ENCODE data around the gene OSBPL3. TPM values are rescaled to one million over a fixed set of nuclear protein-coding genes. Genes with fewer than 3 reads are reported as not detected.

Gene OSBPL3
- polyA plus RNA-seq, 1 of the 3 experiments (the other 2 are of a cell fraction): 23.2 TPM

DNA sequence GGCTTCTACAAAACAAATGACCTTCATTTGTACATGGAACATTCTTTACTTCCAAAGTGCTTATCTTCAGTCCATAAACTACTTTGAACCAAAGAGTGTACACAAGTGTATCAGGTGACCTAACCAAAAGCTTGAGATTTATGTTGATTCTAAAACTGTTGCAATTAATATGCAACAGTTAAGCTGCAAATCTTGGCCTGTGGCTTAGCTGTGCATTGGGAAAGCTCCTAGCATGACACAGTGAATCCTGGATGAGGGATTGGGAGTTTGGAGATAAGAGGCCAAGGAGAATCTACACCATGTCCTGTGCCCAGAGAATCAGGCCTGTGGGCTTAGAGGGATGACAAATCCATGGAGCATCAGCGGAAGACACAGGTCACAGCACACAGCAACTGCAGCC is 117.5 kb downstream of the OSBPL3 start:
- ChIA-PET POLR2A (no interaction called here), CTCF (interaction anchor here (1.1 to 1.4 kb wide), 2 partner anchors 36 to 50 kb away, joined by 3 read pairs; no protein-coding TSS in a partner anchor)
- Histone ChIP-seq H3K79me2 (ENCODE audit: insufficient read depth) (no peaks in the 10 kb centered on the region), H3K27me3 (ENCODE audit: insufficient read depth) (no peaks in the 10 kb centered on the region), H3K27ac (ENCODE audit: low read depth in 2 of 2, low read length in 1 of 2) (no peak overlapping the region), H3K36me3 (replicated peaks in 1 of 2; ENCODE audit: control insufficient read depth in 1 of 2, insufficient read depth in 2 of 2, low read length in 1 of 2) (peaks cover 63 to 71% of the 10 kb centered on the region in 2 experiments), H3F3A (replicated peaks; ENCODE audit: insufficient read depth) (no peaks in the 10 kb centered on the region), H3K4me3 (ENCODE audit: low read depth in 2 of 2, low read length in 1 of 2) (no peak overlapping the region), H3K4me2 (no peak overlapping the region), H3K9me2 (no peaks in the 10 kb centered on the region), H3K4me1 (ENCODE audit: control insufficient read depth in 1 of 2, insufficient read depth in 2 of 2, low read depth in 1 of 2, low read length in 1 of 2) (no peaks in the 10 kb centered on the region; a peak in 1 of 4 replicates), H3K9me3 (no peaks in the 10 kb centered on the region), H2AFZ (ENCODE audit: low read depth) (no peak overlapping the region), H4K20me1 (ENCODE audit: insufficient read depth) (no peaks in the 10 kb centered on the region), H3K9ac (no peak overlapping the region)
- DNase-seq: no peak
- 100% methylated on average over 1 of the region's 1 CpG for WGBS (ENCODE audit: low lambda C conversion rate)
- no peak for TF ChIP-seq RFX5 (IDR thresholded peaks at IDR 0.05; ENCODE audit: low read length)
- no peak for TF ChIP-seq RAD21 (IDR thresholded peaks at IDR 0.05; ENCODE audit: low read length)
- TF ChIP-seq JUND (IDR thresholded peaks at IDR 0.05): no peak
- TF ChIP-seq, protein P1, sequence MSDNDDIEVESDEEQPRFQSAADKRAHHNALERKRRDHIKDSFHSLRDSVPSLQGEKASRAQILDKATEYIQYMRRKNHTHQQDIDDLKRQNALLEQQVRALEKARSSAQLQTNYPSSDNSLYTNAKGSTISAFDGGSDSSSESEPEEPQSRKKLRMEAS (IDR thresholded peaks at IDR 0.05; ENCODE audit: low read depth): no peak
- TF ChIP-seq TEAD4 (IDR thresholded peaks at IDR 0.05; ENCODE audit: borderline replicate concordance, insufficient read depth): no peak
- TF ChIP-seq, protein P2, sequence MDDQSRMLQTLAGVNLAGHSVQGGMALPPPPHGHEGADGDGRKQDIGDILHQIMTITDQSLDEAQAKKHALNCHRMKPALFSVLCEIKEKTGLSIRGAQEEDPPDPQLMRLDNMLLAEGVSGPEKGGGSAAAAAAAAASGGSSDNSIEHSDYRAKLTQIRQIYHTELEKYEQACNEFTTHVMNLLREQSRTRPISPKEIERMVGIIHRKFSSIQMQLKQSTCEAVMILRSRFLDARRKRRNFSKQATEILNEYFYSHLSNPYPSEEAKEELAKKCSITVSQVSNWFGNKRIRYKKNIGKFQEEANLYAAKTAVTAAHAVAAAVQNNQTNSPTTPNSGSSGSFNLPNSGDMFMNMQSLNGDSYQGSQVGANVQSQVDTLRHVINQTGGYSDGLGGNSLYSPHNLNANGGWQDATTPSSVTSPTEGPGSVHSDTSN (IDR thresholded peaks at IDR 0.05): no peak
- TF ChIP-seq, protein P3, sequence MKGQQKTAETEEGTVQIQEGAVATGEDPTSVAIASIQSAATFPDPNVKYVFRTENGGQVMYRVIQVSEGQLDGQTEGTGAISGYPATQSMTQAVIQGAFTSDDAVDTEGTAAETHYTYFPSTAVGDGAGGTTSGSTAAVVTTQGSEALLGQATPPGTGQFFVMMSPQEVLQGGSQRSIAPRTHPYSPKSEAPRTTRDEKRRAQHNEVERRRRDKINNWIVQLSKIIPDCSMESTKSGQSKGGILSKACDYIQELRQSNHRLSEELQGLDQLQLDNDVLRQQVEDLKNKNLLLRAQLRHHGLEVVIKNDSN (IDR thresholded peaks at IDR 0.05; ENCODE audit: borderline replicate concordance, low read depth): no peak
- TF ChIP-seq MXI1 (IDR thresholded peaks at IDR 0.05; ENCODE audit: low read depth, low read length): no peak
- no peak for TF ChIP-seq CHD2 (IDR thresholded peaks at IDR 0.05; ENCODE audit: low read length, partially characterized antibody)
- TF ChIP-seq TCF12 (IDR thresholded peaks at IDR 0.05): no peak
- no peak for TF ChIP-seq MEF2A (IDR thresholded peaks at IDR 0.05; ENCODE audit: borderline replicate concordance, low read depth)
- TF ChIP-seq RXRA (IDR thresholded peaks at IDR 0.05; ENCODE audit: borderline replicate concordance, low read depth): no peak
- TF ChIP-seq POLR2AphosphoS5 (IDR thresholded peaks at IDR 0.05; ENCODE audit: low read depth, low read length): no peak

GRCh38 chr7:24861336-24861735 is 118.6 kb downstream of the OSBPL3 start:
- Histone ChIP-seq H3K9ac (no peak overlapping the region), H3K4me3 (ENCODE audit: low read depth in 2 of 2, low read length in 1 of 2) (no peak overlapping the region), H3K9me3 (no peaks in the 10 kb centered on the region), H3K36me3 (replicated peaks in 1 of 2; ENCODE audit: control insufficient read depth in 1 of 2, insufficient read depth in 2 of 2, low read length in 1 of 2) (peaks cover 62 to 63% of the 10 kb centered on the region in 2 experiments), H3K79me2 (ENCODE audit: insufficient read depth) (no peaks in the 10 kb centered on the region), H4K20me1 (ENCODE audit: insufficient read depth) (no peaks in the 10 kb centered on the region), H3K27ac (ENCODE audit: low read depth in 2 of 2, low read length in 1 of 2) (no peak overlapping the region), H3F3A (replicated peaks; ENCODE audit: insufficient read depth) (no peaks in the 10 kb centered on the region), H3K27me3 (ENCODE audit: insufficient read depth) (no peaks in the 10 kb centered on the region), H3K4me1 (ENCODE audit: control insufficient read depth in 1 of 2, insufficient read depth in 2 of 2, low read depth in 1 of 2, low read length in 1 of 2) (no peaks in the 10 kb centered on the region; a peak in 1 of 4 replicates), H3K9me2 (no peaks in the 10 kb centered on the region), H2AFZ (ENCODE audit: low read depth) (no peak overlapping the region), H3K4me2 (no peak overlapping the region)
- no peak for DNase-seq
- POLR2A ChIA-PET: no interaction called here
- CTCF ChIA-PET: no interaction called here
- no peak for TF ChIP-seq RXRA (IDR thresholded peaks at IDR 0.05; ENCODE audit: borderline replicate concordance, low read depth)
- TF ChIP-seq, protein P4, sequence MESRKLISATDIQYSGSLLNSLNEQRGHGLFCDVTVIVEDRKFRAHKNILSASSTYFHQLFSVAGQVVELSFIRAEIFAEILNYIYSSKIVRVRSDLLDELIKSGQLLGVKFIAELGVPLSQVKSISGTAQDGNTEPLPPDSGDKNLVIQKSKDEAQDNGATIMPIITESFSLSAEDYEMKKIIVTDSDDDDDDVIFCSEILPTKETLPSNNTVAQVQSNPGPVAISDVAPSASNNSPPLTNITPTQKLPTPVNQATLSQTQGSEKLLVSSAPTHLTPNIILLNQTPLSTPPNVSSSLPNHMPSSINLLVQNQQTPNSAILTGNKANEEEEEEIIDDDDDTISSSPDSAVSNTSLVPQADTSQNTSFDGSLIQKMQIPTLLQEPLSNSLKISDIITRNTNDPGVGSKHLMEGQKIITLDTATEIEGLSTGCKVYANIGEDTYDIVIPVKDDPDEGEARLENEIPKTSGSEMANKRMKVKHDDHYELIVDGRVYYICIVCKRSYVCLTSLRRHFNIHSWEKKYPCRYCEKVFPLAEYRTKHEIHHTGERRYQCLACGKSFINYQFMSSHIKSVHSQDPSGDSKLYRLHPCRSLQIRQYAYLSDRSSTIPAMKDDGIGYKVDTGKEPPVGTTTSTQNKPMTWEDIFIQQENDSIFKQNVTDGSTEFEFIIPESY (IDR thresholded peaks at IDR 0.05; ENCODE audit: borderline replicate concordance, low read depth): no peak

All from SK-N-SH (cell line).